ENCODE data around the gene CACNA1A. TPM values are rescaled to one million over a fixed set of nuclear protein-coding genes. Genes with fewer than 3 reads are reported as not detected.

Gene CACNA1A
- polyA plus RNA-seq, 3 donors = 0.08 to 0.09 TPM; not detected in 1

DNA sequence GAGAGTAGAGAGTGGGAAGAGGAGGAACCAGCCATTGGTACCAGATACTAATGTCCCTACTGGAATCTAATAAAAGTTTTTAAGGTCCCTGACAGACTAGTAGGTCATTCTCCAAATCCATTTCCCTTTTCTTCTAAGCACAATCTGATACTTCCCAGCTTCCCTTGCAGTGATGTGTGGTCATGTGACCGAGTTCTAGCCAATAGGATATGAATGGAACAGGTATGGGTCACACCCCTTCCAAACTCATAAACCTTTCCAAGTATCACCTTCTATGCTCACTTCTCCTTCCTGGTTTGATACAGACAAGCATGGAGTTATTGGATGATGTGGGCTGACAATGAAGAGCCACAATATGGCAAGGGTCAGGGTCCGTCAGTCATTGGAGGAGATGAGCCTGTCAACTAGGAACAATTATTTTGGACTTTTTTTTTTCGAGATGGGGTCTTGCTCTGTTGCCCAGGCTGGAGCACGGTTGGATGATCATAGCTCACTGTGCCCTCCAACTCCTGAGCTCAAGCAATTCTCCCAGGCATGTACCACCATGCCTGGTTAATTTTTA lies 54.8 kb downstream of the CACNA1A start:
- no peak overlapping the region for H3K4me3 Mint-ChIP-seq
- Histone ChIP-seq H3K4me3 (replicated peaks in 1 of 3; ENCODE audit: low read depth in 2 of 3, low read length in 3 of 3) (no peak overlapping the region), H3K9me3 (replicated peaks in 1 of 2; ENCODE audit: control insufficient read depth in 1 of 2, insufficient read depth in 1 of 2, low read length in 2 of 2) (peaks cover 21 to 42% of the 10 kb centered on the region in 2 donors), H3K4me1 (ENCODE audit: control insufficient read depth in 1 of 2, insufficient read depth in 2 of 2, low read length in 2 of 2) (no peaks in the 10 kb centered on the region), H3K36me3 (replicated peaks in 1 of 2; ENCODE audit: control insufficient read depth in 1 of 2, insufficient read depth in 2 of 2, low read length in 2 of 2) (no peaks in the 10 kb centered on the region), H2AFZ (ENCODE audit: insufficient read depth, low read depth, low read length, poor library complexity, severe bottlenecking) (no peak overlapping the region), H3K79me2 (ENCODE audit: insufficient read depth, low read length) (no peaks in the 10 kb centered on the region), H3K27ac (ENCODE audit: low read depth in 1 of 2, low read length in 2 of 2) (no peak overlapping the region), H3K27me3 (ENCODE audit: control insufficient read depth in 2 of 2, insufficient read depth in 2 of 2, low read length in 2 of 2) (no peaks in the 10 kb centered on the region), H4K20me1 (ENCODE audit: insufficient read depth, low read length) (no peaks in the 10 kb centered on the region), H3K4me2 (replicated peaks; ENCODE audit: extremely low read depth, low read length, poor library complexity, severe bottlenecking) (no peak overlapping the region), H3K9ac (ENCODE audit: insufficient read depth, low read length, poor library complexity, severe bottlenecking) (no peak overlapping the region)
- H3K36me3 Mint-ChIP-seq = no peaks in the 10 kb centered on the region
- WGBS (ENCODE audit: insufficient coverage) = 100% methylated on average over 1 of the region's 4 CpGs
- H3K9me3 Mint-ChIP-seq = peaks cover 16 to 45% (median 31%) of the 10 kb centered on the region in 7 donors
- intact Hi-C loops (cut with micrococcal nuclease) = no loop called here
- H3K27ac Mint-ChIP-seq = no peak overlapping the region
- no peaks in the 10 kb centered on the region for H3K4me1 Mint-ChIP-seq
- TF ChIP-seq, protein P1, sequence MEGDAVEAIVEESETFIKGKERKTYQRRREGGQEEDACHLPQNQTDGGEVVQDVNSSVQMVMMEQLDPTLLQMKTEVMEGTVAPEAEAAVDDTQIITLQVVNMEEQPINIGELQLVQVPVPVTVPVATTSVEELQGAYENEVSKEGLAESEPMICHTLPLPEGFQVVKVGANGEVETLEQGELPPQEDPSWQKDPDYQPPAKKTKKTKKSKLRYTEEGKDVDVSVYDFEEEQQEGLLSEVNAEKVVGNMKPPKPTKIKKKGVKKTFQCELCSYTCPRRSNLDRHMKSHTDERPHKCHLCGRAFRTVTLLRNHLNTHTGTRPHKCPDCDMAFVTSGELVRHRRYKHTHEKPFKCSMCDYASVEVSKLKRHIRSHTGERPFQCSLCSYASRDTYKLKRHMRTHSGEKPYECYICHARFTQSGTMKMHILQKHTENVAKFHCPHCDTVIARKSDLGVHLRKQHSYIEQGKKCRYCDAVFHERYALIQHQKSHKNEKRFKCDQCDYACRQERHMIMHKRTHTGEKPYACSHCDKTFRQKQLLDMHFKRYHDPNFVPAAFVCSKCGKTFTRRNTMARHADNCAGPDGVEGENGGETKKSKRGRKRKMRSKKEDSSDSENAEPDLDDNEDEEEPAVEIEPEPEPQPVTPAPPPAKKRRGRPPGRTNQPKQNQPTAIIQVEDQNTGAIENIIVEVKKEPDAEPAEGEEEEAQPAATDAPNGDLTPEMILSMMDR (IDR thresholded peaks at IDR 0.05) = no peak
- no peak for DNase-seq
- peaks cover 0 to 6% (median 3%) of the 10 kb centered on the region in 3 donors for H3K27me3 Mint-ChIP-seq (ENCODE audit: low read depth in 3 of 3)

DNA sequence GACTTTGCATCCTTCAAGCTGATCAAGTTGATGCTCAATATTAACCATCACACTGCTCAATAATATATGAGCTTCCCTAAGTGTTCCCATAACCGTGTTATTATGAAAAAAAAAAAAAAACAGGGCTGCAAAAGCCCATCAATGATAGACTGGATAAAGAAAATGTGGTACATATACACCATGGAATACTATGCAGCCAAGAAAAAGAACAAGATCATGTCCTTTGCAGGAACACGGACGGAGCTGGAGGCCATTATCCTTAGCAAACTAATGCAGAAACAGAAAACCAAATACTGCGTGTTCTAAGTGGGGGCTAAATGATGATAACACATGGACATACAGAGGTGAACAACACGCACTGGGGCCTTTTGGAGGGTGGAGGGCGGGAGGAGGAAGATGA lies 58.3 kb downstream of the CACNA1A start:
- Histone ChIP-seq H3K4me3 (replicated peaks in 1 of 3; ENCODE audit: low read depth in 2 of 3, low read length in 3 of 3) (no peak overlapping the region), H3K79me2 (ENCODE audit: insufficient read depth, low read length) (no peaks in the 10 kb centered on the region), H2AFZ (ENCODE audit: insufficient read depth, low read depth, low read length, poor library complexity, severe bottlenecking) (no peak overlapping the region), H3K4me1 (ENCODE audit: control insufficient read depth in 1 of 2, insufficient read depth in 2 of 2, low read length in 2 of 2) (no peaks in the 10 kb centered on the region), H4K20me1 (ENCODE audit: insufficient read depth, low read length) (no peaks in the 10 kb centered on the region), H3K4me2 (replicated peaks; ENCODE audit: extremely low read depth, low read length, poor library complexity, severe bottlenecking) (no peak overlapping the region), H3K27me3 (ENCODE audit: control insufficient read depth in 2 of 2, insufficient read depth in 2 of 2, low read length in 2 of 2) (no peaks in the 10 kb centered on the region), H3K9me3 (replicated peaks in 1 of 2; ENCODE audit: control insufficient read depth in 1 of 2, insufficient read depth in 1 of 2, low read length in 2 of 2) (peaks cover 21 to 41% of the 10 kb centered on the region in 2 donors), H3K36me3 (replicated peaks in 1 of 2; ENCODE audit: control insufficient read depth in 1 of 2, insufficient read depth in 2 of 2, low read length in 2 of 2) (no peaks in the 10 kb centered on the region), H3K9ac (ENCODE audit: insufficient read depth, low read length, poor library complexity, severe bottlenecking) (no peak overlapping the region), H3K27ac (ENCODE audit: low read depth in 1 of 2, low read length in 2 of 2) (no peak overlapping the region)
- TF ChIP-seq, protein P1 (IDR thresholded peaks at IDR 0.05) = no peak
- Mint-ChIP-seq H3K36me3 (no peaks in the 10 kb centered on the region), H3K4me3 (no peak overlapping the region), H3K27me3 (ENCODE audit: low read depth in 3 of 3) (peaks cover 0 to 6% (median 1%) of the 10 kb centered on the region in 3 donors), H3K4me1 (no peaks in the 10 kb centered on the region), H3K9me3 (peaks cover 14 to 40% (median 26%) of the 10 kb centered on the region in 7 donors), H3K27ac (no peak overlapping the region)
- DNase-seq = no peak
- intact Hi-C loops (cut with micrococcal nuclease) = no loop called here
- WGBS (ENCODE audit: insufficient coverage) = no CpG with 5 or more reads among the region's 6 CpGs

All from CD14-positive monocyte (primary cell).